ENCODE measurements around the gene PITPNB.

PITPNB gene

DNA sequence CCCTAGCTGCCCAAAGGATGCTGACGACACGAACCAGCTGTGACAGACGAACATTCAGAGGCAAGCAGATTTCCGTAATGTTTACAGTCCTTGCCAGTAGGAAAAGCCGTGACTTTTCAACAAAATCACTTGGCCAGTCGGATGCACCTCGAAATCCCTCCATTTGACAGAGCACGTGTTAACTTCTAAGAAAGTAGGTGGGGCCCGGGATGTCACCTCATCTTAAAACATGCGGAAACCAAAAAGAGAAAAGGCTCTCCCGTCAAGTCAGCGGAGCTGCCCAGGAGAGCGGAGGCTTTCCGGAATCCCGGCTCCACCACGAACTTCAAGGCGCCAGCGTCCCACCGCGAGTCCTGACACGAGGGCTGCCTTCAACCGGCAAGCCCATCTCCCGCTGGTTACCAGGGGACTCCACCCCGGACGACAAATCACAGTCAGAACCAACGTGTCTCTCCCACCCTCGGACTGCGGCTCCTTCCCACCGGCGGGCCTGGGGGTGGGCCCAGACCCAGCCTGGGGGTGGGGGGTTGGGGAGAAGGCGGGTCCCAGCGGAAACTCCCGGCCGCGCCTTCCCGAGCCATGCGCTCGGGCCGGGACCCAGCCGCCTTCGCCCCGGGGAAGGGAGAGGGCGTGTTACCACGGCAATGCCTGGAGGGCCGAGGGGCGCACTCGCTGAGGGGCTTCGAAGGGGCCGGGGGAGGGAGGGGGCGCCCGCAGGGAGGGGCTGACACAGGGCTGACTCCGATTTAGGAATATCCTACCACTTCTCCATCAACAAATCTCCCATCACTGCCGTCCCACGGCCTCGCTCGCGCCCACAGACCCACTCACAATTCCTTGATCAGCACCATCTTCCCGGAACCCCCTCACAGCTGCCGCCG, 475 bp downstream of the PITPNB start:
- peak; percentile 18 for DNase-seq

DNA sequence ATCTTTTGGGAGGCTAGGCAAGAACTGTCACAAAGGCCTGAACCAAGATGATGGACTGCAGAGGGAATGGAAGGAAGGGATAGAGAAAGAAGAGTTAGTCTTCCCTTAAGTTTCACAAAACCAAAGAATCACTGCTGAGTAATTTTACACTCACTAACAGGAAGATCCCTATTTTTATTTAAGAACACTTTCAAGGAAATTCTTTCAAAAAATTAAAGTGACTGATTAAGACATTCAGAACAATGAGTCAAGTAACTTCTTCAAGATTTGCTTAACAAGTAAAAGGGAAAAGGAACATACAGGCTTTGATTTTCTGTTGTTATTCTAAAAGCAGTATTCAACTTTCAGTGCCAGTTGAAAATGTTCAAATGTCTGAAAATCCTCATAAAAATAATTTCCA, 3.1 kb downstream of the PITPNB start:
- no peak for DNase-seq

GRCh38 chr22:27913162-27913741, 5.8 kb downstream of the PITPNB start:
- DNase-seq: no peak

DNA sequence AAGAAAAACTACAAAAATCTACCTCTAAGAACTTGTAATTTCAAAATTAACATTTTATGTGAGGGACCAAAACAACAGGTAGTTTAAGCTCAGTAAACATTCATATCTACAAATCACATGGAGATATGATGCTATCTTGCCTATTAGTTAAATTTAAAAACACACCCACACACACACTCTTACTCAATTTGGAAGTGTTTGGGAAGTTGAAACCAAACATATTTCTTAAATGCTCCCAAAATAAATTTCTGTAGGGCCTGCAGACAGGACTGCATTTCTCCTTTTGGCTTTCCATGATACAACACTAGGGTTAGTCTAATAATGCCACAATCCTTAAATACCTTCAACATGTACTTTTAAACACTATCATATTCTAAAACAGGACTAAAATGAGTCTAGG, 7.0 kb downstream of the PITPNB start:
- DNase-seq: no peak

GRCh38 chr22:27911330-27911729, 7.7 kb downstream of the PITPNB start:
- DNase-seq: no peak

GRCh38 chr22:27906241-27906640, 12.8 kb downstream of the PITPNB start:
- DNase-seq: no peak

DNA sequence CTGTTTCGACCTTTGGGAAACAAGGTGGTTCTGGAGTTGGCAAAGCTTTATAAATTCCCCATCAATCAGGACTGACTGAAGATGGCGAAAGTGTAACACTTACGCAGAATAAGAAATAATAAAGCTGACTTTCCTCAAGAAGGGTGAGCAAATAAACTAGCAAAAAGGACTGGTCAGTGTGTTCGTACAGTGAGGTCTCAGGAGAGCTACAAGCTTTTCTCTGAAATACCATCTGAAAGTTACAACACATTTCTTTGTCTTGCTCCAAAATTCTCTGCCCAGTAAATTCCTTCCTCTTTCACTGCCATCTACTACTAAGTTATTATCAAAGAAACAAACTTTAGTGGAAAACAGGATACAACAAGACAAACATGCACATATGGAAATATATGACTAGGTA, 13.4 kb downstream of the PITPNB start:
- no peak for DNase-seq

GRCh38 chr22:27903805-27904473, 15.1 kb downstream of the PITPNB start:
- DNase-seq: no peak

DNA sequence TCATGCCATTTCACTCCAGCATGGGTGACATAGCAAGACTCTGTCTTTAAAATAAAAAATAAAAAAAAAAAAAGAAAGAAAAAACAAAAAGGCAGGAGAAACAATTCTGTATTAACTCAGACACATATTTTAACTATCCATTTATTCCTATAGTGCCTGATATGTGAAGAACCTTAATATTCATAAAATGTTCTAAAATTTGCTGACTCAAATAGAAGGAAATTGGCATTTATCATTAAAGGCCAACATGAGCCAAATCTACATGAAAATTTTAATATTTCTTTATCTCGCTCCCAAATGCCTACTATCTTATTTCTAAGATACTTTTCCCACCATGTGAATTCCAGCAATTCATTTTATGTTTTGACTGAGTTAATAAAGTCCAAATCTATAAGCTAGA, 18.9 kb downstream of the PITPNB start:
- no peak for DNase-seq

GRCh38 chr22:27896245-27896644, 22.8 kb downstream of the PITPNB start:
- DNase-seq: no peak

- DNase-seq: no peak
Measured at GRCh38 chr22:27895600-27895999, 23.5 kb downstream of the PITPNB start.

- DNase-seq: no peak
Measured at GRCh38 chr22:27892811-27893210, 26.2 kb downstream of the PITPNB start.

DNA sequence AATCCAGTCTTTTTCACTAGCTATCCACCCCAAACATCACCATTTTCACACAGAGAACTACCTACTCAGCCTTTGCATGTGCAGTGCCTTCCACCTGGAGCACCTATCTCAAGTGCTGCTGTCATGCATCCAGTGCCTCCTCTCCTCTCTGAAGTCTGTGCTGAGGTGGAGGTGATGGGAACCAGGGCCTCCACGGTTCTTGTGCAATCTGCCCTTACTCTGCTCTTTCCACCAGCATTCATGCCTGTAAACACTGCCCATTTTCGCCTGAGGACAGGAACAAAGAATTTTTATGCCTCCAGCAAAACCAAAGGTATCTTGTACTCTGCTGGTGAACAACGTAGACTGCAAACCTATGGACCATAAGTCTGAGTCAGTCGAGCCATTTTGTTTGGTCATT, 27.0 kb downstream of the PITPNB start:
- no peak for DNase-seq

- DNase-seq: no peak
Measured at GRCh38 chr22:27888310-27888709, 30.7 kb downstream of the PITPNB start.

- no peak for DNase-seq
Measured at GRCh38 chr22:27886843-27887151, 32.3 kb downstream of the PITPNB start.

DNA sequence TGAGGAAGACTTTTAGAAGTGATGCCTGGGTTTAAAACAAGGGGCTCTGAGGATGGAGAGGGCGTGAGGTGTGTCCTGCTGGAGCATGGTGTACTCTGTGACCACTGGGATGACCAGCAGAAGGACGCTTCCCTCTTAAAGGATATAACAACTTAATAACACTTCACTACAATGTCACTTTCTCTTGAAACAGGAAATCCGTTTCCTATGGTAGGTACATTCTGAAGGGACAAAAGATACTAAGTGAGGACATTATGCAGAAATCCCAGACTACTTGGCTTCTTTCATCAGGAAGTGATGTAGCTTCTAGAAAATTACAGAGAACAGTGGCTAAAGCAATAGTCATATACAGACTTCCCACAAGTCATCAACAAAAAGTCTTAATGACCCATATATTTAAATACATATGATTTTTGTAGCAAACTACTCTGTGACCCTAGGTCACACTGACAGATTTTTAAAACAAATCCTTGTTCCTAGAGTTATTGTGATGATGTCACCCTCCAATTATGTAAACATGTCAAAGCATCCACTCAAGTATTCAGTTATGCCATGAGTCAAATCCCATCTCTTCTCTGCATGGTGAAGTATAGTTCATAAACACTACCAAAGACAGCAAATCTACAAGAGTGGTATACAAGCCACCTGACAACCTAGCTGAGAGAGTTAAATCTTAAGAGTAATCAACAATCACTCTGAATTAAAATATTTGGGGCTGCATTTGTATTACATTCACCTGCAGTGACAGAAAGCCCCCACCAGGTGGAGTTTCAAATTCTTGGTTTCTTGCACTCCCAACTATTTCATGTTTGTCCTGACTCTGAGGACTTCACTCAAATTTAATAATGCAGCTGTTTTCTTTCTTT, 32.8 kb downstream of the PITPNB start:
- DNase-seq: peak; percentile 27

DNA sequence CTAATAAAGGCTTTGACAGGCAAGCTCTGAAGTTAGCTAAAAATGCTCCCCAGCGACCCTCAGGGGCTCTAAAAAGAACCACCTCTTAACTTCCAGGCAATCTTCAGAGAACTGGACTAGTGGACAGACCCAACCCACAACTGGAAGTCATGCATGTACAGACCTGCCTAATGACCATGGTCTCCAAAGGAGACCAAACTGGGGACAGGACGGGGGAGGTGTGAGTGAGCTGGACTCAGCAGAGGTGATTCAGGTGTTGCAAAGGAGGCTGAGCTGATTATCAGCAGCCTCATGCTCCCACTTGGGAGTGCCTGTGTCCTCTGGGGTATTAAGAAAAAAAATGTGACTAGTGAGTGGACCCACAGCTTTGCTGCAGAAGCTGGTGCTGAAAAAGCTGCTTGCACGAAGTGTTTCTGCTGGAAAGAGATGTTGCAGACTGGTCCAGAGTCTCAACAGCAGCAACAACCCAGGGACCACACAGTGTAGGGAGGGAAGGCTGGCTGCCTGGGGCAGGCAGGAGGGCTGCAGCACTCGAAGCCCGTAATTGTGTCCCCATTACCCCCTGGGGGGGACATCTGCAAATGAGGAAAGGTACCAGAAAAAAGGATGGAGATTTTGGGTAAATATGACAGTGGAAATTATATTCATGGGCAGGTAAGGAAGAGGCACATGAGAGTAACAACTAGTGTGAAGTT, 35.3 kb downstream of the PITPNB start:
- DNase-seq: no peak

DNA sequence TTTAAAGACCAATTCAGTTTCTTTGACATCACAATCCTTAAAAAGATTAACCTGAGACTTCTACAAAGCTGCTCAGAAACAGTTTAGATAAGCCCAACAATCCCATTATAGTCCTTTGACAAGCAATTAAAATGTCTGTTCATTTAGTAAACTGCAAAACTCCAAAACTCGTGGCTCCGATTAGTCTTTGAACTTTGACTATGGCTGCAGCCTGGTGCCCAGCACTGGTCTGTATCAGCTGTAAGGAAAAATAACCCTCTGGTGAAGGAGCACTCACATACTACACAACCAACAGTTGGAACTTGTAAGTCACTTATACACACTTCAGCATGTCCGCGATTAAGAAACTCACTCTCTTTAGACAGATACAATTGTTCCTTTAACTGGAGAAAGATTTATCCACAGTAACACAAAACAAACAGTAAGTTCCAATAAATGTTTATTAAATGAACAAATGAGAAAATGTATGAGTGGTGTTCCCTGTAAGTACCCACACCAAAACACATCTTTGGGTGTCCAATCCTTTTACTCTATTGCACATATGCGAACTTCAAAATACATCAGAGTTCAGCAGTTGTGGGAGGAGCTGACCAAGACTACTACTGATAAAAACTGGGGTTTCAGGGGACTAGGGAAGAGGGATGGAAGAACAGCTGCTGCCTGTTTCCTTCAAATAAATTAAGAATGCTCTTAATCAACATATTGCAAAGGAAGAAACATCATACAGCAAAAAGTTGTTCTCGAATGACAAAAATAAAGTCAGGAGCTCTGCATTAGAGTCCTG, 36.4 kb downstream of the PITPNB start:
- no peak for DNase-seq

DNA sequence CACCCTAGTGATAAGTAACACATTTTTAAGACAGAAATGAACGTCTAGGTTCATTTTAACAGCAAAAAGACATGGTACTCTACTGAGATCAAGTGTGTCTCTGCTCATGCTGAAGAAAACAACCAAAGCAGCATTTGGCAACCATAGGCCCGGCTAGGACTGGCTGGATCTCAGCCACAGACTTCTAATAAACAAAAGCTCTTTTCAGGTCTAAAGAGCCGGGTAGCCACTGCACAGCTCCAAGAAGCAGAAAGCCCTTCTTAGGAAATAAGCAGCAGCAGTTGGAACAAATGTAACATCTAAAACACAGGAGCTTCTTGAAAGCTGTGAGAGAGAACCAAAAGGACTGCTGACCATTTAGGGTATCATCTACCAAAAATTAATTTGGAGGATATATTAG, 37.6 kb downstream of the PITPNB start:
- no peak for DNase-seq

- peak; percentile 23 for DNase-seq
Measured at GRCh38 chr22:27880778-27881394, 38.2 kb downstream of the PITPNB start.

DNA sequence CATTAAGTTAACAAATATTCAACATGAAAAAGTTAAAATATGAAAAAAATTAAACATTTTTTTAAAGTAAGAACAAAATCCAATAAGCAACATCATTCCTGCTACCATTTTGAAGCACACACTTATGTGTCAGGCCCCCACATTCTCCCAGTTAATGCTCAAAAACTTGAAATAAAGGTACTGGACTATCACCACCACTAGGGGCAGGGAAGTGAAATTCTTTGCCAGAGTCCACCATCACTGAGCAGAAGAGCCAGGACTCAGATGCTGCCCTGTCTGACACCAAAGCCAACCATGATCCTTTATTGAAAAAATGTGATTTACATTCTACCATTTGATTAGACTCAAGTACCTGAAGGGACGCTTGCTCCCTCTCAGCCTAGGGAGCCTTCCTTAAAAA, 39.1 kb downstream of the PITPNB start:
- DNase-seq: no peak
